Activated CD4-positive, CD25-positive, alpha-beta regulatory T cell treated with anti-CD3 and anti-CD28 coated beads, Interleukin-2, amount 50 U/mL, for 24 hours (primary cell): ENCODE results near the gene SLC22A16.

Experiments used
- ATAC-seq, 2 donors: fragments of 150-1000 bp; cut with Tn5 transposase; one replicate each; pipeline ENCODE4 v1.10.0; 2021; ENCODE audit warnings: mild to moderate bottlenecking in 1 of 2, moderate library complexity in 1 of 2

Gene SLC22A16

DNA sequence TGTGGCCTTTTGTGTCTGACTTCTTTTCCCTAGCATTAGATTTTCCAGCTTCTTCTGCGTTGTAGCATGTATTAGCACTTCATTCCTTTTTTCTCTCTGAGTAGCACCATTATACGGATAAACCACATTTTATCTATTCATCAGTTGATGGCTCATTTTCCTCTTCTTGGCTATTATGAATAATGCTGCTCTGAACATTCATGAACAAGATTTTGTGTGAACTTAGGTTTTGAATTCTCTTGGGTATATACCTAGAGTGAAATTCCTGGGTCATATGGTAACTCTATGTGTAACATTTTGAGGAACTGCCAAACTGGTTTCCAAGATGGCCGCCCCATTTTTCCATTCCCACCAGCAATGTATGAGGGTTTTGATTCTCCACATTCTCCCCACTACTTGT, 28.7 kb downstream of the SLC22A16 start:
- no peak for ATAC-seq

DNA sequence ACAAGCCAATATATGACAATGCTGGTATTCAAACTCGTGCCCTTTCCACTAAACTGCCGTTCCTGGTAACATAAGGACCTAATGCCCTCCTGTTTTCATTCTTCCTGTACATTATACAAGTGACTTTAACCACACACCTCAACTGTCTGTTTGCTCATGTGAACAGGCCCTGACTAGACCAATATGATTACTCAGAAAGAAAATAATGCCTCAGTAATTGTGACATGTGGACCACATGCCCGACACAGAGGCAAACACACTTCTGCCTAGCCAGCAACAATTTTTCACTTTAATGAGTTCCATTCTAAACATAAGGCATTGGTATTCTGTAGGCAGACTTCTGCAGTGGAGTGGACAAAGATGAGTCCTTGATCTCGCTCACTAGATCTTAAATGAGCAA, 30.0 kb downstream of the SLC22A16 start:
- no peak for ATAC-seq

DNA sequence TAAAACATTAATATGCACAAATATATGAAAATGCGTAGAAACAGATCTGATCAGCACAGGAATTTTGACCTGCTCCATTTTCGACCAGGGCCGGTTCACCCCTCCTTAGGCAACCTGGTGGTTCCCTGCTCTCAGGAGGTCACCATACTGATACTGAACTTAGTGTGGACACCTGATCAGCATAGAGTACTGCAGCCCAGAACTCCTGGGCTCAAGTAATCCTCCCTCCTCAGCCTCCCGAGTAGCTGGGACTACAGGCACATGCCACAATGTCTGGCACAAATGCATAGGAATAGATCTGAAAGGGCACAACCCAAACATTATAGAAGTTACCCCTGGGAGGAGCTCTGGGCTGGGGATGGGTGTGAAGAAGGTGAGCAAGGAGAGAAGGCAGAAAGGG, 36.4 kb downstream of the SLC22A16 start:
- ATAC-seq, result no peak

DNA sequence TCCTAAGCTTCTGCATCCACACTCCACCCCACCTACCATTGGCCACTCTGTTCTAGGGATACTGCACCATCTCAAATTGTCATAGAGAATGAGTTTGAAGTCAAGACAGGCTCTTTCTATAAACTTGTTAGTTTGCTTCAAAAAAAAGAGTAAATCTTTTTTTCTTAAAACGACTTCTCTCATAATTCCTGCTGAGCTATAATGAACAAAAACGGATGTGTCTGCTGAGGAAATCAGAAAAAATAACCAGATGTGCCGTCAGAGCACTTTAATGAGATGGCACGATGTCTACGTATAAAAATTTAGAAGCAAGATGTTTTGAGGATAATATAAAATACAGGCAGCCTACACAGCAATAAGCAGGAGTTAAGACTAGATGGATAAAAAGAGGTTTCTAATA, 37.1 kb downstream of the SLC22A16 start:
- no peak for ATAC-seq

DNA sequence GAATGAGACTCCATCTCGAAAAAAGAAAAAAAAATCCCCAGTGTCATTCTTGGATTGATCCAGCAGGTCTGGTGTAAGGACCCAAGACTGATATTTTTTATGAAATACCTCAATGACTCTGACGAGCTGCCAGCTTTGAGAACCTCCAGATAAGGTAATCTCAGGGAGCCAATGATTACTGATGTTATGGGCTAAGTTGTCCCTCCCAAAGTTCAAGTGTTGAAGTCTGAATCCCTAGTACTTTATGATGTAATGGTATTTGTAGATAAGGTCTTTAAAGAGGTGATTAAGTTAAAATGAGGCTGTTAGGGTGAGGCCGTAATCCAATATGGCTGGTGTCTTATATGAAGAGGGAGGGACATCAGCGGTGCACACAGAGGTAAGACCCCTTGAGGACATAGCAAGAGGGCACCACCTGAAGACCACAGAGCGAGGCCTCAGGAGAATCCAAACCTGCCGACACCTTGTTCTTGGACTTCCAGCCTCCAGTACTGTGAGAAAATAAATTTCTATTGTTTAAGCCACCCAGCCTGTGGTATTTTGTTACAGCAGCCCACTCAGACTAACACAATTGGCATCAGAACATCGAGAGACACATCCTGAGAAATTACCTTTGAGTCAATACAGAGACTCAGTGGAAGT, 41.3 kb downstream of the SLC22A16 start:
- ATAC-seq, result no peak

DNA sequence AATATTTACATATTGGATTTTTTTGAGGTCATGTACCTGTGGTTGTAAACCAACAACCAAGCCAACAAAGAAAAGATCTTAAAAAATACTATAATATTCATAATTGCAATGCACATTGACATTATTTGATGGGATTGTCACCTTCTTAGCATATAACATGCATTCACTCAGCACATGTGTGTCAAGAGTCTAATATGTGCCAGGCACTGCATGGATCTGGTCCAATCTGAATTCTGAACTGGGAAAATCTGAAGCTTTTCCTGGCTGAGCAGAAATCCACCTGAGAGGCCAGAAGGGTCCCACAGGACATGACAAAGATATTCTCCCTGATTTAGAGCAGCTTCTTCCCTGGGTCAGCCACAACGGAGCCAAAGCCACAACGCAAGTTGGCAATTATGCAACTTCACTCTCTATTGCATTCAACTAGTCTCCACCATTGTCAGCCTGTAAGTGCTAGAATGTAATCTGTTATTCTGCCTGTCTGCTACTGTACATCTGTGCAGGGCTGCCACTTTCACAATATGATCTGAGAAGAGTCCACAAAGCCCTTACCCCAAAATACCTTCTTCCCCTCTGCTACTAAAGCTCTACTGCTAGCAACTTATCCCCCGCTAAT, 44.0 kb downstream of the SLC22A16 start:
- ATAC-seq, result no peak

DNA sequence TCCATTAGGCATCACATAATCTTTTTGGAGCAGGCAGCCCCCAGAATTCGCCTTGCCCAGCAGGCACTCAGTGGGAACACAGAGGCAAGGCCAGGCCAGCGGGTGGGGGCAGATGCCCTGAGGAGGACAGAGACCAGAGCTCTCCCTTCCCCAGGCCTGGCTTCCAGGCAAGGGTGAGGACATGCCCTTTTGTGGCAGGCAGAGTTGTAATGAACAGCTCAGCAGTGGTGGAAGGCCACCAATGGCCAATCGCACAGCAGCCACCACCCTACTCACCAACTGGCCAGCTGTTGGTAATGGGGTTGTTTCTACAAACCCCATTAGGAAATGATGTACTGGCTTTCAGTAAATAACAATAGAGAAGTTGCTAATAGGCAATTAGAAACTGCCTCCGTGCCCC, 45.7 kb downstream of the SLC22A16 start:
- ATAC-seq, result no peak

DNA sequence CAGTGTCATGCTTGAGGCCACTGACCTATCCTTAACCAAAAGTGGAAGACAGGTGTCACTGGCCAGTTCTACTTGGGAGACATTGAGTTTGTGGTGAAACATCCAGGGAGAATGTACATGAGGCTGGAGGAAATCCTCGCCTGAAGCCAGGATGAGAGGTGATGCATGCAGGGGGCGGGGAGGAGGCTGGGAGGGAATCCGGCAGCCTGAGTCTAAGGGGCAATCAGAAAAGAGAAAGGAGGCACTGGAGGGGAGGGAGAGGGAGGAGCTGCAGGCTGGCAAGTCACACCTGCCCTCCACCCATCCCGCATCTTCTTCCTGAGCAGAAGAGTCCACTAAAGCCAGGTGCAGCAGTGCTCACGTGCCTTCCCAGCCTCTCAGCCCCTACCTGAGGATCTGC, 46.2 kb downstream of the SLC22A16 start:
- ATAC-seq, result no peak

DNA sequence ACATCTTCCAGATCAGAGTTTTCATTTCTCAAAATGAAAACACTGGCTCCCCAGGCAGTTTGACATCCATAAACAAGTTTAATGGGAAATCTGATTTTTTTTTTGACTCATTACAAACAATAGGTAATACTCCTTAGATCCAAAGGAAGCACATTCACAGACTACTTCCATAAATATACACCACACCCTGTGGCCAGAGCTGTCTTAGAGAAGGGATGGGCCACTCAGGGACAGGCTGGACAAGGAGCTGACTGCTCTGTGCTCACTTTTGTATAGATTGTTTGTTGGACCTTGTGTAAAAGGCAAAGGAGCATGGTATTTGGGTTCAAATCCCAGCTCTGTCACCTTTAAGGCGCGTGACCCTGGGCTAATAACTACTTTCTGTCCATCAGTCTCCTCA, 48.3 kb downstream of the SLC22A16 start:
- ATAC-seq, result no peak

DNA sequence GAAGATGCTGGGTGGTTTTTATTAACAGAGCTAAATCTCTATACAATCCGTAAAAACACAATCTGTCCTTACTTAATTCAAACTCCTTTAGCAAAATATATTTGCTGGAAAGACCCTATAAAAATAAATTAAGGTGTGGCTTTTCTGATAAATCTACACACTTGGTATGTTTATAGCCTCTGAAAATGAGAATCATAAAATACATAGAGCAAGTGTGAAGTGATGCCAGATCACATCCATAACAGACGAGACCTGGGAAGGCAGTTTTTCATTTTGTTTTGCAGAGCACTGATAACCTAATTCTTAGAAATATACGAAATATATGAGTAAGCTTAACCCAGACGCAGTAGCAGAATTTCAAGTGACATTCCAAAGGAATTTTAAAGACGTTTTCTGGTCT, 50.6 kb downstream of the SLC22A16 start:
- no peak for ATAC-seq

DNA sequence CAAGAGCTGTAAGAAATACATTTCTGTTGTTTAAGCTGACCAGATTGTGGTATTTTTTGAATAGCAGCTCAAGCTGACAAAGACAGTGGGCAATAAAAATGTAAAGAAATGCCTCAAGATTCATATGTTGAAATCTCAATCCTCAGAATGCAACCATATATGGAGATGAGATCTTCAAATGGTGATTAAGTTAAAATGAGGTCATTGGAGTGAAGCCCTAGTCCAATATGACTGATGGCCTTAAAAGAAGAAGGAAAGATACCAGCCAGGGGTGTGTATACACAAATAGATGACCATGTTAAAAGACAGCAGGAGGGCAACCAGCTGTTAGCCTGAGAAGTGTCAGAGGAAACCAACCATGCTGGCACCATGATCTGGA, 54.0 kb downstream of the SLC22A16 start:
- ATAC-seq, result no peak

DNA sequence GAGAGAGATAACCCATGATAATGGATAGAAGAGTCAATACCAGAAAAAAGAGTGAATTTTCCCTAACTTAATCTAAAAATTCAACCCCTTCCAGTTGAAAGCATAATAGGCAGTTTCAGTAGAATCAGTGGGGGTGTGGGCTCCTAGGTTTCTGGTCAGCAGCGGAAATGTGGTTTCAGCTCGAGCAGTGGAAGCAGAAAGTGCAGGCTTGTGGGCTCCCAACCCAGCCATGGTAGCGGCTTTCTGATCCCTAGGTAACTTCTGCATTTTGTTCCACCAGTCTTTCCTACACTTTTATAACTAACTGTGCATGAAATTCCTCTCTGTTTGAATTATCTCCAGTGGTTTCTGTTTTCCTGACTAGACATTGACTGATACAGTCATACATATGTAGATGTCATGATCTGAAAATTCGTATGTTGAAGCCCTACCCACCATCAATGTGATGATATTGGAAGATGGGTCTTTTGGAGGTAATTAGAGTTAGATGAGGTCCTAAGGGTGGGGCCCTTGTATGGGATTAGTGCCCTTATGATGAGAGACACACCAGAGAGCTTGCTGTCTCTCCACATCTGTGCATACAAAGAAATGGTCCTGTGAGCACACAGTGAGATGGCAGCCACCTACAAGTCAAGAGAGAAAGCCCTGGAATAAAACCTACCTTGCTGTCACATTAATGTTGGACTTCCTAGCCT, 54.5 kb downstream of the SLC22A16 start:
- no peak for ATAC-seq

DNA sequence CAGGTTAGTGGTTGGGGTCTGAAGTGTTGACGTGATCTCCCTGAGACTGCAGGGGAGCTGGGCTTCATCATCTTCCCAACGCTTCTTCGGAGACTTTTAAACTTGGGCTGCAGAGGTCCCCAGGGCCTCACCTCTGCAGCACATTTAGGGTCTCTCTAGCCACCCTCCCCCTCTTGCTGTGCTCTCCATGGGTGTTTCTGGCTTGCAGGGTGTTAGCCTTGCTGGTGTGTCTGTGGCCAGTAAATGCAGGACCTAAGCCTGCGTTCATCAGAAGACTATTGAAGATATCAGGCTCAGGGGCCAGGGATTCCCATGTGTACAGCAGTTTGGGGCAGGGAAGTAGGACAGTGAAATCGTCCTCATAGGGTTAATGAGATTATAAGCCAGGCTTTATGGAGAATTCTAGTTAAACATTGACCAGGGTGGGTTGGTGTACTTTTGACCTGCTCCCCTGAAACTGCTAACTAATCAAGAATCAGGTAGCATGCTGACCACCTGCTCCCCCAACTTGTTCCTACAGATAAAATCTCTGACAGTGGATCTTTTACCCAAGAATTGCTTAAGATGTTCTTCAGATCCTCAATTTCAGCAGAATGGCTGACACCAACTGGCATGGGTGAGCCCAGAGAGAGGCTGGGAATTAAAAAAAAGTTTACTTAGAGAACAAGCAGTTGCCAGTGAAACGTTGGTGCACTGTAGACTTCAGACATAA, 57.2 kb downstream of the SLC22A16 start:
- ATAC-seq, result no peak

DNA sequence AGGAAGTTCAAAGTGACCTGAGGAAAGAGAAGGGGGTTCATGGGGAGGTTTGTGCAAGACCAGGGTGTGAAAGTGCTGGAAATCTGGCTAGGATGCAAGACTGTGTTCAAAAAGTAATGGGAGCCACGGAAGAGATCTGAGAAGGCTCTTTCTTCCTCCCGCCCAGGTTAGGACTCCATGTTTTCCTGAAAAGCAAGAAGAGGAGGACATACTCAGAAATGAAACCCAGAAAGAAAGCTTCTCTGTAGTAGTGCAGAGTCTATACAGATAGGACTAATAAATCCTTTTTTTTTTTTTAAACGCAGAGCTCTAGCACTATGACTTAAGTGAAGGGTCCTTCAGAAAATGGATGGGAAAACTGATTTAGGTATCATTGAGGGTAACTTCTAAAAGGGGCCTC, 57.8 kb downstream of the SLC22A16 start:
- no peak for ATAC-seq

DNA sequence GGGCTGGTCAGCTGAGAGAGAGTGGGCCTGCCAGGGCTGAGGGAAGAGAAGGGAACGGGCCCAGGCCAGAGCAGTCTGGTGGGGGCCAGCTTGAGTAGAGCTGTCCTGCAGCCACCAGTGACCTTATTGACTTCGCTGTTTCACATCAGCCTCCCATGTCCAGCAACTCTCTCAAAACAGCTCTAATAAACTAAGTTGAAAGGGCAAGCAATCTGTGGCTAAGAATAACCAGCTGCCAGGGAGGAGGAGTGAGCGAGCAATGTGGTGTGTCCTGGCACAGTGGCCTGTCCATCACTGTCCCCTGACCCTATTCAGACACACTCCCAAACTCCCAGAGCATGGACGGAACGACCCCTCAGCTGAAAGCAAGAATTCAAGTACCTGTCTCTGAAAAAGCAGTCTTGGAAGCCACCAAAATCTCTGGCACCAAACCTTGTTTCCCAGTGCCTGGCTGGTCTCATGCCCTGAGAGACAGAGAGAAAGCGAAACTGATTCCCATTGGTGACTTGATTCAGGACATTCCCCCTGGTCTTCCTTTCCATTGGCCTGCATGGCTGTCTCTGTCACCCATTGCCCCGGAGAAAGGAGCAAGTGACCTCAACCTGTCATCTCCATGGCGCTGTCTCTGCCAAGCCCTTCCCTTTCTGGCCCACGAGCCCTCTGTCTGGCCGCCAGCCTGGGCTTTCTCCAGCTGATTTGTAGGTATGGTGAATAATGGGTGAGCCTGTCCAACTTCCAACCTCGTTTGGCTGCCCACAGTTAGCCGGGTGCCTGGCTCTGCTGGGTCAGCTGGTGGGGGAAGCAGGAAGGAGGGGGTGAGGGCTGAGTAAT, 61.1 kb downstream of the SLC22A16 start, which contains the start of gene DDO:
DDO (minus strand) TSS at position 490 of the 831 bp plus-strand sequence. CDS start 2,113 bp downstream, outside the sequence.
- ATAC-seq, result no peak

DNA sequence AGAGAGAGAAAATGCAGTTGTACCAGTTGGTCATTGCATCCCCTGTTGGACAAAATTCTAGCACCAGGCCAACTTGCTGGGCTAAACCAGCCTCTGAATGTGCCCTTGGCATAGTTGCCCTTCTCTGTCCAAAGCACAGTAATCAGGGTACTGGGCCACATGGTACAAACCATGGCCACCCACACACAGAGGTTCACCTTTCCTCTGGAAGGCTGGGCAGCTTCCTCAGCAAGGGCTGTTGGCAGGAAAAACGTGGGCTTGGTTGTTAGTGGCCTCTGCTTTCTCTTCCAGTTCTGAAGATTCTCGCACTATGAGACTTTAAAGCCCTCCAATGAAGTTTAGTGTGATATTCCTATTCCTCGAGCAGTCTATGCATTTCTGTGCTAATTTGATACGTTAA, 61.7 kb downstream of the SLC22A16 start:
- ATAC-seq, result no peak

DNA sequence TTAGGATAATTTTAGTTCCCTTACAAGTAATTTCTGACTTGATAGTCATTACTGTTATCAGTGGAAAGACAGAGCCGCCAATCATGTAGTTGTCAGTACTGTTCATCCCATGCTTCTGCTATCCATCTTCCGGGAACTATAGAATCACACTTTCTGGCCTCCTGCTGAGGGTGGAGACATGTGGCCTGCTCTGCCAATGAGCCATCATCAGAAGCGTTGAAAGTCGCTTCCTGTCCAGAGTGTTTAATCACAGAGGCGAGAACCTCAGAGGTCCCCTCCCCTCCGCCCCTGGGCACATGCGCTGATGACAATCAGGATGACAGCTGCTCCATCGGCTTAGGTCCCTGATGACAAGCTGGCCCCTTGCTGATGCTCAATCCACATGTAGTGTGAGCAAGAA, 64.1 kb downstream of the SLC22A16 start:
- ATAC-seq, result no peak

DNA sequence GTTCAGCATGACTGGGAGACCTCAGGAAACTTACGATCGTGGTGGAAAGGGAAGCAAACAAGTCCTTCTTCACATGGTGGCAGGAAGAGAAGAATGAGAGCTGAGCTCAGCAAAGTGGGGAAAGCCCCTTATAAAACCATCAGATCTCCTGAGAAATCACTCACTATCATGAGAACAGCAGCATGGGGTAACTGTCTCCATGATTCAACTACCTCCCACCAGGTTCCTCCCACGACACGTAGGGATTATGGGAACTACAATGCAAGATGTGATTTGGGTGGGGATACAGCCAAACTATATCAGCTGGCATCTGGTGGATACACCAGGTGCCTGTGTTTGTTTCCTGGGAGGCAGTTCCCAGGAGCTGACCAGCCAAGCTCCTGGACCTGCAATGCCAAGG, 65.9 kb downstream of the SLC22A16 start:
- ATAC-seq, result no peak

DNA sequence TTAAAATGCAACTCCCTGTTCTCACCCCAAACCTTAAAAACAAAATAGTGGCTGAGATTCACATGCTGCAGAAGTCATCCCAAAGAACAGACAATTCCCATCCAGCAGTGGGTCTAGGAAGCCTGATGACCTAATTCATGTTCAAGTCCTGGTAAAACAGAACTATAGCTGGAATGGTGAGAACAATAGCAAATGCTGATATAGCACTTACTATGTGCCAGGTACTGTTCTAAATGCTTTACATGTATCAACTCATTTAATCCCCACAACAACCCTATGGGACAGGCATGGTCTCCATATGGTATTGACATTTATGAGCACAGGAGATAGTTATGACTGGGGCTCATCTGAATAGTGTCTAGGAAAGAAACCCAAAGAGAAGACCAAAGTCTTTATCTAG, 66.6 kb downstream of the SLC22A16 start:
- ATAC-seq, result no peak

DNA sequence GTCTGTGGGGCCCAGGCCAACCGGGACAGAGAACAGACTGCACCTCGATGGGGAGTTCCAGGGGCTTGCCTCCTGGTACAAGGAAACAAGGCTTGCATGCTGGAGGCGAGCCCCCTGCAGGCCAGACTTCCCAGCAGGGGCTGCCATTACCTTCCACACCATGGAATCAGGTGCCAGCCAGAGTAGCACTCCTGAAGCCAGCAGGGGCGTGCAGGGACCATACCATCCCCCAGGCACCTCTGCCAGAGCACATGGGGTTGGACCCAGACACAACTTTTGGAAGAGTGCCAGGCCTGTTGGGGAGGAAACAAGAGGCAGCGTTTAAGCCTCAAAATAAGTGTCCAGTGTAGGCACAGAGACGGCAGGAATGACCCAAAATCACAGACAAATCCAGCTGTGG, 67.5 kb downstream of the SLC22A16 start:
- no peak for ATAC-seq

DNA sequence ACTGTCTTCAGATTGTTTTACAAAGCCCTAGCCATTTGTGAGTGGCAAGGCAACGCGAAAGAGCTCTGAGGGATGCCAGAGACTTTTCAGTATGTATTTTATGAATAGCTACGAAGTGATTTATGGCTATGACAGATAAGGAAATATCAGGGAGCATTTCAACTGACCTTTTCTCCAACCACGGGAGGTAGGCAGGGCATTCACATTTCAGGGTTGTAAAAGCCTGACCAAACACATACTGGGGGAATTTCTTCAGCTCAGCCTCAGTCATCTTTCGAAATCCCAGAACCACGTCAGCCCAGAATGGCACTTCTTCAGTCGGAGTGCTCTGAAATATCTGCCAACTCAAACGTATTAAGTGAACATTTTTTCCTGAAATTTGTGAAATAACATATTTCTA, 71.8 kb downstream of the SLC22A16 start:
- ATAC-seq, result no peak

DNA sequence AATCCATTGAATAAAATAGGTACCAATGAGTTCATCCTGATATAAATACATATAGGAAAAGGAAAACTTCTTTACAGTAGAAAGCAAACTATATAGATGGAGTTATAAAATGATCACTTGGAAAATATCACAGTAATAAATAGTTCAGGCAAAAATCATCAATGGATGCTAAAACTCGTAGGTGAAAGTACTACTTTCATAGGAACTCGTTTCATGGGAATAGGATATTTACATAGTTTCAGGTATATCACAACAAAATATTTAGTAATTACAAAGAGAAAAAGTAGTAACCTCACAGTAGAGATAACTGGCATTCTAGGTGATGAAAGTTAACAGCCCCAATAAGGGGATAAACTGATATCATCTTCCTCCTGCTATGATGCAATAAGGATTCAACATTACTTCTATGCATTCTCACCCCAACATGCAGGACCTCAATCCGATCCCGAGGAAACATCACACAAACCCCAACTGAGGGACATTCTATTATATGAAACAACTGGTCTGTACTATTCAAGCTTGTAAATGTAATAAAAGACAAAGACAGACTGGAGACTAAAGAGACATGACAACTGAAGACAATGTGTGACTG, 74.7 kb downstream of the SLC22A16 start:
- no peak for ATAC-seq
